Right atrium auricular region (tissue), 2 donors: ENCODE data around the gene ATXN8OS. TPM values are rescaled to one million over a fixed set of nuclear protein-coding genes. Genes with fewer than 3 reads are reported as not detected.
"Not testable (repeated sequence)": the region's sequence is repeated elsewhere in the genome, so short reads cannot be mapped to it uniquely, and the experiment has no call there.

Experiments used
- DNase-seq: peaks from one replicate; pipeline ENCODE4 v3.0.0-alpha.2; 2019; ENCODE audit warnings: low spot score
- H3K27ac ChIP-seq, 2 donors: fragments of 200-600 bp; sonication (generic); 1 replicate in 1 of 2; 2 replicates in 1 of 2; pipeline ENCODE4 v1.5.1; 2016 to 2019
- H3K27me3 ChIP-seq, 2 donors: fragments of 200-600 bp; sonication (generic); one replicate each; pipeline versions ENCODE4 v1.5.1 to v1.6.0; 2017 to 2019
- H3K36me3 ChIP-seq: fragments of 200-600 bp; sonication (generic); one replicate; pipeline ENCODE4 v1.5.1; 2016
- H3K4me1 ChIP-seq, 2 donors: fragments of 200-600 bp; sonication (generic); one replicate each; pipeline versions ENCODE4 v1.5.1 to v1.6.0; 2017 to 2019
- H3K4me3 ChIP-seq, 2 donors: fragments of 200-600 bp; sonication (generic); 1 replicate in 1 of 2; 2 replicates in 1 of 2; pipeline ENCODE4 v1.5.1; 2017 to 2019; ENCODE audit warnings: mild to moderate bottlenecking in 1 of 2, moderate library complexity in 1 of 2
- H3K9me3 ChIP-seq, 2 donors: fragments of 200-600 bp; sonication (generic); one replicate each; pipeline ENCODE4 v1.5.1; 2019
- CTCF ChIP-seq, 2 donors: fragments of 200-600 bp; sonication (generic); IDR thresholded peaks; one replicate each; pipeline ENCODE4 v1.5.1; 2019; ENCODE audit warnings: antibody characterized with exemption in 2 of 2
- total RNA-seq, 2 donors: library from RNA; depleted of rRNA; stranded (reverse); fragments of >200 nt; gene quantifications; one replicate each; pipeline ENCODE4 v1.1.0, GENCODE V29; 2016

Gene ATXN8OS
- total RNA-seq, 2 donors from 2014 or later: not detected

- Histone ChIP-seq H3K36me3 (no peaks in the 10 kb centered on the region), H3K27ac (no peak overlapping the region), H3K9me3 (no peaks in the 10 kb centered on the region), H3K27me3 (no peaks in the 10 kb centered on the region), H3K4me1 (no peaks in the 10 kb centered on the region), H3K4me3 (no peak overlapping the region)
- TF ChIP-seq CTCF (IDR thresholded peaks at IDR 0.05): no peak
- no peak for DNase-seq
Measured at GRCh38 chr13:70125693-70126092, 18.1 kb downstream of the ATXN8OS start.

DNA sequence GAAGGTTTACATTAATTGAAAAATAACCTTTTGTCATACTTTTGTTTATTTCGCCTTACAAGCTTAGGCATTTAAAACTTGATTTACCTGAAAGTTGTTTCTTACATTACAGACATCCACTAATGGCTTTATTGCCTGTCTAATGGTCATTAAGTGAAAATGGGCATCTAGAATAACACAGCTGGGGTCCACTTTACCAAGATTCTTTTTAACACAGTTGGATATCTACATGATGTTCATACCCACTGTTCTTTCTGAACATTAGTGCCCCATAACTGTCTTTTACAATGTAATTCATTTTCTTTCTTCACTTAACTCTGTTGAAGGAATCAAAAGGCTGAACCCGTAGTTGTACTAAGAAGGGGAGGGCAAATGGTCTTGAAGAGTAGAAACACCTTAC is 20.5 kb downstream of the ATXN8OS start:
- no peak for DNase-seq
- Histone ChIP-seq H3K27me3 (no peaks in the 10 kb centered on the region), H3K4me3 (no peak overlapping the region), H3K9me3 (no peaks in the 10 kb centered on the region), H3K36me3 (no peaks in the 10 kb centered on the region), H3K27ac (no peak overlapping the region), H3K4me1 (no peaks in the 10 kb centered on the region)
- TF ChIP-seq CTCF (IDR thresholded peaks at IDR 0.05): no peak

DNA sequence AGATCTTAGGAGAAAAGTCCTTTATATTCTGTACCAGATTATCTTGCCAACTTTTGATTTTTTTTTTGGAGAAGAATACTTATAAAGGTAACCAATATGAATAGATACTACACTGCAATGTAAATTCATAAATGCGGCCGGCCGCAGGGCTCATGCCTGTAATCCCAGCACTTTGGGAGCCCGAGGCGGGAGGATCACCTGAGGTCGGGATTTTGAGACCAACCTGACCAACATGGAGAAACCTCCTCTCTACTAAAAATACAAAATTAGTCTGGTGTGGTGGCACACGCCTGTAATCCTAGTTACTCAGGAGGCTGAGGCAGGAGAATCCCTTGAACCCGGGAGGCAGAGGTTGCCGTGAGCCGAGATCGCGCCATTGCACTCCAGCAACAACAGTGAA is 35.0 kb downstream of the ATXN8OS start:
- not testable (repeated sequence) for H3K4me1 ChIP-seq, H3K4me3 ChIP-seq, H3K27ac ChIP-seq, H3K36me3 ChIP-seq, DNase-seq, H3K27me3 ChIP-seq, H3K9me3 ChIP-seq

- no peak for DNase-seq
- H3K27ac ChIP-seq: no peak overlapping the region
Measured at GRCh38 chr13:70162141-70162540, 54.5 kb downstream of the ATXN8OS start.

DNA sequence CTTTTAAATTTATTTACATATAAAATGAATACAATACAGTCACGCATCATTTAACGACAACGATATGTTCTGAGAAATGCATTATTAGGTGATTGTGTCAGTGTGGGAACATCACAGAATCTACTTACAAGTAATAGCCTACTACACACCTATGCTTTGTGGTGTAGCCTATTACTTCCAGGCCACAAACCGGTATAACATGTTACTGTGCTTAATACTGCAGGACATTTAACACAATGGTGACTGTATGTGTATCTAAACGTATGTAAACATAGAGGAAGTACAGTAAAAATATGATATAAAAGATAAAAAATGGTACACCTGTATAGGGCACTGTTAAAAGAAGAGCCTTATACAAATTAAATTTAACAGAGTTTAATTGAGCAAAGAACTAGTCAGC is 63.1 kb downstream of the ATXN8OS start:
- no peaks in the 10 kb centered on the region for H3K4me1 ChIP-seq
- TF ChIP-seq CTCF (IDR thresholded peaks at IDR 0.05): no peak
- DNase-seq: no peak
- no peak overlapping the region for H3K27ac ChIP-seq
- no peaks in the 10 kb centered on the region for H3K9me3 ChIP-seq
- no peaks in the 10 kb centered on the region for H3K36me3 ChIP-seq
- no peaks in the 10 kb centered on the region for H3K27me3 ChIP-seq
- no peak overlapping the region for H3K4me3 ChIP-seq

More at GRCh38 chr13:70162141-70162540, 54.5 kb downstream of the ATXN8OS start:
- Histone ChIP-seq H3K27me3 (no peaks in the 10 kb centered on the region), H3K9me3 (no peaks in the 10 kb centered on the region), H3K36me3 (no peaks in the 10 kb centered on the region), H3K4me3 (no peak overlapping the region), H3K4me1 (no peaks in the 10 kb centered on the region)
- TF ChIP-seq CTCF (IDR thresholded peaks at IDR 0.05): no peak

DNA sequence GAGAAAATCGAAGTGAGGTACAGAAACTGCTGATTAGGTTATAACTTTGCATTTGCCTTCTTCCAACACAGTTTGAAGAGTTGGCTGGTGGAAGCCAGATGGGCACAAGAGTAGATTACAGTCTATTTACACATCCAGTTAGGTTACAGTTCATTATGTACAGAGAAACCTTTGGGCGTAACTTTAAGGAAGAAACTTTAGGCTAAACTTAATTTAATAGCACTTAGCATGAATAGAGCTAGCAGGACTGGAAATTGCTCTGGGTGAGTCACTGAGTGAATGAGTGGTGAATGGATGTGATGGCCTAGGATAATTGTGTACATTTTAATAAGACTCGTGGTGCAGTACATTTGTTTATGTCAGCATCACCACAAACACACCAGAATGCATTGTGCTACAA is 63.5 kb downstream of the ATXN8OS start:
- no peaks in the 10 kb centered on the region for H3K27me3 ChIP-seq
- no peak overlapping the region for H3K4me3 ChIP-seq
- H3K36me3 ChIP-seq: no peaks in the 10 kb centered on the region
- TF ChIP-seq CTCF (IDR thresholded peaks at IDR 0.05): no peak
- no peak overlapping the region for H3K27ac ChIP-seq
- H3K4me1 ChIP-seq: no peaks in the 10 kb centered on the region
- no peak for DNase-seq
- H3K9me3 ChIP-seq: no peaks in the 10 kb centered on the region
